Left cardiac atrium (tissue), 4 donors: ENCODE results near the gene PAN3. TPM values are rescaled to one million over a fixed set of nuclear protein-coding genes. Genes with fewer than 3 reads are reported as not detected.
A peak's percentile ranks its signal among the peaks of the same experiment; 100 is the strongest.
"Not testable (repeated sequence)": the region's sequence is repeated elsewhere in the genome, so short reads cannot be mapped to it uniquely, and the experiment has no call there.

Experiments
- ATAC-seq, 2 donors: fragments of 200-7000 bp; cut with Tn5 transposase; one replicate each; pipeline ENCODE4 v1.9.1; 2020; ENCODE audit warnings: mild to moderate bottlenecking in 2 of 2, moderate library complexity in 2 of 2
- DNase-seq: peaks from one replicate; pipeline ENCODE4 v3.0.0-alpha.2; 2020
- intact Hi-C, 2 donors: fragments of 100-400 bp; cut with DNase I; formaldehyde crosslinking; loops; one replicate each; pipeline versions ENCODE4 v1.14.1 to v1.15.1; 2022 to 2023
- total RNA-seq, 2 donors: library from RNA; stranded (reverse); fragmentation: NEBNext Ultra II Directional; extraction: Animal tissue kit (Norgen Biotek cat#: 25700); gene quantifications; one replicate each; pipeline ENCODE4 v1.2.1, GENCODE V29; 2021
- donor health status: DM: no; HTN: yes; CAD: no.
- donor health status: DM: no; HTN: yes; CAD: no; lungs with severe emphysema.
- donor health status: DM: yes; HTN: yes; CAD: no.
- donor health status: Dilated cardiomyopathy.

PAN3 gene
- total RNA-seq, 2 donors from 2014 or later: 12.3 to 12.8 TPM

DNA sequence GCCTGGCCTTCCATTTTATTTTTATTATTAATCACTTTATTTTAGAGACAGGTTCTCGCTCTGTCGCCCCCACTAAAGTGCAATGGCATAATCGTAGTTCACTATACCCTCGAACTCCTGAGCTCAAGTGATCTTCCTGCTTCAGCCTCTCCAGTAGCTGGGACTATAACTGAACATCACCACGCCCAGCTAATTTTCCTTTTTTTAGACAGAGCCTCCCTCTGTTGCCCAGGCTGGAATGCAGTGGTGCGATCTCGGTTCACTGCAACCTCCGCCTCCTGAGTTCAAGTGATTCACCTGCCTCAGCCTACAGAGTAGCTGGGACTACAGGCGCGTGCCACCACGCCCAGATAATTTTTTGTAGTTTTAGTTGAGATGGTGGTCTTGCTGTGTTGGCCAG lies 6.7 kb upstream of the PAN3 start:
- ATAC-seq (no peak), DNase-seq (no peak)
- intact Hi-C loops: no loop called here

- DNase-seq: no peak
- ATAC-seq: no peak
- intact Hi-C loops: no loop called here
Measured at GRCh38 chr13:28136916-28137315, 1.4 kb upstream of the PAN3 start.

DNA sequence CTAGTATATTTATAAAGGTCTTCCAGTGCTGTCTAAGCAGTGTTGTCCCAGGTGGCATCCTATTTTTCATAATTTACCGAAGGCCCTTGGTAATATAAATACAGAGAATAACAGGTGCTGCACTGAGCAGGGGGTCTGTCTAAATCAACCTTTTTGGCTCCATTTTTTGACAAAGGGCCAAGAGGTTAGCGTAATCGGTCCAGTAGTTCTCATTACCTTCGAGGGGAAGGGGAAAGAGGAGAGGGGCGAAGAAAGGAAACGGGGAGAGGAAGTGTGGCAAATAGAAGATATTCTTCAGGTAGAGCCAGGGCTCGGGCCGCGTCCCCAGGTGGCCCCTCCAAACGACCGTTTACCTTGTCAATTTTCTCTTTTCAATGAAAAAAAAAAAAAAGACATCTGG lies 749 bp upstream of the PAN3 start:
- intact Hi-C loops: no loop called here
- ATAC-seq (no peak), DNase-seq (no peak)

DNA sequence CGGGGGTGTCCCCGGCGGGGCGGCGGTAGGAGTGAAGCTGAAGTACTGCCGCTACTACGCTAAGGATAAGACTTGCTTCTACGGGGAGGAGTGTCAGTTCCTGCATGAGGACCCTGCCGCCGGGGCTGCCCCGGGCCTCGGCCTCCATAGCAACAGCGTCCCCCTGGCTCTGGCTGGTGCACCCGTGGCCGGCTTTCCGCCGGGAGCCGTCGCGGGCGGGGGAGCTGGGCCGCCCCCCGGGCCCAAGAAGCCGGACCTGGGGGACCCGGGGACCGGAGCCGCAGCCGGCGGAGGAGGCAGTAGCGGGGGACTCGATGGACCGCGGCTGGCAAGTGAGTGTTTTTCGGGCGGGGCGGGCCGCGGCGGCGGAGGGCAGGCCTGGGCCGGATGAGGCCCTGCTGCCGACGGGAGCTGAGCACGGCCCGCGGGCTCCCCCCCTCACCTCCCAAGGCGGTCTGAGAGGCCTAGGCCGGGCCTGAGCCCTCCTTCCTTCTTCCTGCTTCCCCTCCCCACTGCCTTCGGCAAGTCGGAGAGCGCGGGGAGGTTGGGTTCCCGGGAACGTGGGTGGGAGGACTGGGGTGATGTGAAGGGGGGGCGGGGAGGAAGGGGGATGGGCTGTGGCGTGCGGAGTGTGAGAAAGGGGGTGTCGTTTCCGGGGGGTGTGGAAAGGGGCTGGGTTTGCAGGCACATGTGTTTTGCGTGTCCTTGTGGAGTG lies 568 bp downstream of the PAN3 start:
- intact Hi-C loops: no loop called here
- peak; percentile 85 for DNase-seq
- ATAC-seq: peak; percentile 84 to 87

GRCh38 chr13:28140433-28141125 lies 2.2 kb downstream of the PAN3 start:
- DNase-seq (no peak), ATAC-seq (no peak)
- intact Hi-C loops: no loop called here

GRCh38 chr13:28141542-28141941 lies 3.2 kb downstream of the PAN3 start:
- DNase-seq, ATAC-seq, intact Hi-C loops: not testable (repeated sequence)

GRCh38 chr13:28145049-28145448 lies 6.7 kb downstream of the PAN3 start:
- DNase-seq: no peak
- intact Hi-C loops: no loop called here
- ATAC-seq: no peak

DNA sequence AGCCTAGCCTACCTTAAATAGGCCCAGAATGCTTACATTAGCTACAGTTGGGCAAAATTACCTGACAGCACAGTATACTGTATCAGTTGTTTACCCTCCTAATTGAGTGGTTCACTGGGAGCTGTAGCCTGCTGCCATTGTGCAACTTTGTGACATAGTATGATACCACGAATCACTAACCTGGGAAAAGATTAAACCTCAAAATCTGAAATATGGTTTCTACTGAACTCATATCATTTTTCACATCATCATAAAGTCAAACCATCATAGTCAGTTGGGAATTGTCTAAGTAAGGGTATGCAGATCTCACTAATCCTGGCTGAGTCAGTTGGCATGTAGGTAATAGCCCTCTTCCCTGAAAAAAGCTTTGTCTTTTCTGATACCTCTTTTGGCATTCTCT lies 9.2 kb downstream of the PAN3 start:
- ATAC-seq (no peak), DNase-seq (no peak)
- intact Hi-C loops: no loop called here

DNA sequence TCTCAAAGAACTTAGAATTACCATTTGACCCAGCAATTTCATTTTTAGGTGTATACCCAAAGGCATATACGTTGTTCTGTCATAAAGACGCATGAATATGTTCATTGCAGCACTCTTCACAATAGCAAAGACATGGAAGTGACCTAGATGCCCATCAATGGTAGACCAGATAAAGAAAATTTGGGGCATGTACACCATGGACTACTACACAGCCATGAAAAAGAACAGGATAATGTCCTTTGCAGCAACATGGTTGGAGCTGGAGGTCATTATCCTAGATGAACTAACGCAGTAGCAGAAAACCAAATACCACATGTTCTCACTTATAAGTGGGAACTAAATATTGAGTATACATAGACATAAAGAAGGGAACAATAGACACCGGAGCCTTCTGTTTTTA lies 20.7 kb downstream of the PAN3 start:
- no peak for ATAC-seq
- DNase-seq: no peak
- intact Hi-C loops: no loop called here

DNA sequence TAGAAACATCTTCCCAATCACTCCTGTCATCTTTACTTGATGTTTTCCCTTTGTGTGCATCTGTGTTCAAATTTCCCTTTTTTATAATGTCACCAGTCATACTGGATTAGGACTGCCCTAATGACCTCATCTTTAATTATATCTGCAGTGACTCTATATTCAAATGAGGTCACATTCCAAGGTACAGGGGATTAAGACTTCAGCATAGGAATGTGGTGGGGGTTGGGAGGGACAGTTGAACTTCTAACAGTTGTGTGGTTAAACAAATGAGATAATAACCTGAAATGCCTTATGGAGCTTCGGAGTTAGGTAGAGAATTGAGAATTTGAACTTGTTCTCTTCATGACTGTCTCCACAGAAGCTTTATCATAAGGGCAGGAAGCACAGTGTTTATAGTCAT lies 23.0 kb downstream of the PAN3 start:
- intact Hi-C loops: no loop called here
- no peak for DNase-seq
- ATAC-seq: peak in 1 of 2 donors; percentile 74

- intact Hi-C loops: no loop called here
- ATAC-seq (no peak), DNase-seq (no peak)
Measured at GRCh38 chr13:28163587-28163986, 25.2 kb downstream of the PAN3 start.

GRCh38 chr13:28166257-28166656 lies 27.9 kb downstream of the PAN3 start:
- ATAC-seq: peak in 1 of 2 donors; percentile 19

DNA sequence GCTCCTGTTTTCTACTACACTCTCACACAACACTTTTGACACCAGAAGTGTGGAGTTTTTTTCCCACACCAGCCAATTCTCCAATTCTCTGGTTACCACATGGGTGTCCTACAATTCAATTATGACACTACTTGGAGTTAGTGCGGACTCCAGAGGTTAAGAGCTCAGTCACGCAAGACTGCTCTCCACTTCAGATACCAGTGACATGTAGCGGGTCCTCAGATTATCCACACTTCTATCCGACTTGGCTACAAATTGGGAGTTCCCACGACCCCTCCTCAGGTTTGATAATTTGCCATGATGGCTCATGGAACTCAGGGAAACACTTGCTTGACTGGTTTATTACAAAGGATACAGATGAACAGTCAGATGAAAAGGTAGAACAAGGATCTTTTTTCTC lies 32.9 kb downstream of the PAN3 start:
- intact Hi-C loops: no loop called here
- no peak for ATAC-seq
- DNase-seq: no peak

More at GRCh38 chr13:28166257-28166656, 27.9 kb downstream of the PAN3 start:
- intact Hi-C loops: no loop called here
- no peak for DNase-seq

- no peak for DNase-seq
- intact Hi-C loops: no loop called here
- ATAC-seq: no peak
Measured at GRCh38 chr13:28172947-28173346, 34.6 kb downstream of the PAN3 start.

- no peak for DNase-seq
- ATAC-seq: no peak
- intact Hi-C loops: no loop called here
Measured at GRCh38 chr13:28173793-28174192, 35.4 kb downstream of the PAN3 start.

DNA sequence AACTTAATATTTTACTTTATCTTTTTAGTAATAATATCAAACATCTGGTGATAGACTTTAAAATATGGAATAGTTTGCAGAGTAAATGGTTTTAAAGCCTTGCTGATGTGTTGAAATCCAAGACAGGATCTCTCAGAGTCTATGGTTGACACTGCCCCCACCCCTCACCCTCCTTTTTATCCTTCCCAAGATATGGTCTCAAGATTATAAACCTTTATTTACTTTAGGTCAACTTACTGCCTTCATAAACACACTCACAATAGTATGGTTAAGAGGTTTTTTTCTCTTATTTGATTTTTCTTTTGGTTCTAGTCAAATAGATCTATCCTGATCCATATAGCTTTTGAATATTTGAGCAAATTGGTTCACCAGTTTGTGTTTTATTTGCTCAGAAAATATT lies 39.0 kb downstream of the PAN3 start:
- ATAC-seq (no peak), DNase-seq (no peak)
- intact Hi-C loops: no loop called here

GRCh38 chr13:28177877-28178276 lies 39.5 kb downstream of the PAN3 start:
- DNase-seq: no peak
- intact Hi-C loops: no loop called here
- no peak for ATAC-seq

DNA sequence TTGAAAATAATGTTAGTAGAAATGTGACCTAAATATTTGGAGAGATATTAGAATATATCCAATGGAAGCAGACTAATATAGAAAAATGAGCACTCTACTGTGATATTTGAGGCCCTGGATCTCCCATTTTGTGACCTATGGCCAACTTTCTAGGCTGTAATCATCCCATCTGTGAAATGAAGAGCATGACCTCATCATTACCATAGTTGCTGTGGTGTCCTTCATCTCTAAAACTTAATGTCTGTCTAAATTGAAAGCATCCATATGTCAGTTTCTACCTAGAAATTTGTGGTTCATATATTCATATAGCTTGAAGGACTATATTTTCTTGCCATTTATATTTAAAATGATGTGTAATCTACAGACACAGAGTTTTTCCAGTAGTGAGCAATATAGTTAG lies 41.6 kb downstream of the PAN3 start:
- DNase-seq: no peak
- ATAC-seq: no peak
- intact Hi-C loops: no loop called here

GRCh38 chr13:28181413-28181812 lies 43.1 kb downstream of the PAN3 start:
- no peak for ATAC-seq
- intact Hi-C loops: no loop called here

GRCh38 chr13:28185256-28185655 lies 46.9 kb downstream of the PAN3 start:
- DNase-seq: no peak
- peak in 1 of 2 donors; percentile 54 for ATAC-seq
- intact Hi-C loops: no loop called here

More at GRCh38 chr13:28181413-28181812, 43.1 kb downstream of the PAN3 start:
- no peak for DNase-seq

DNA sequence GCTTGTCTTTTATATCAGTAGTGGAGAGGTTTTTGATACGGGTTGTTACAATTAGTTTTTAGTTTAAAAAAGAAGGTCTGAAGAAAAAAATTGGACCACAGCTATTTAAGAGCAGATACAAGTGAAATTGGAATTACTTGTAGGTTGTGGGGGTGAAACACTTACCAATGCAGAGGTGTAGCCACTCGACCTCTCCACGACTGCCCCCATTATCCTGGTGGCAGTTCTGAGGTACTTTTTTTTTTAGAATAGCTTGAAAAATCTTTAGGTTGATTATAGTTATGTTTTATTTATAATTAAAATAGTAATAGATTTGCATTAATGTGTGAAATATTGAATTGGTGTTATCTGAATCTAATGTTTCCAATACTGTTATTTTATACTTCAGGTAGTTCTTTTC lies 60.7 kb downstream of the PAN3 start:
- intact Hi-C loops: no loop called here
- no peak for ATAC-seq
- DNase-seq: no peak
